Pancreas (tissue), 10 donors: Measurements from ENCODE around the gene FUT9. TPM values are rescaled to one million over a fixed set of nuclear protein-coding genes. Genes with fewer than 3 reads are reported as not detected.

ENCODE experiments used
- ATAC-seq, 4 donors: fragments of 200-7000 bp; cut with Tn5 transposase; one replicate each; pipeline versions ENCODE4 v1.8.0 to v1.9.1; 2020; ENCODE audit warnings: mild to moderate bottlenecking in 4 of 4, moderate library complexity in 4 of 4
- DNase-seq, 6 donors: peaks; one replicate each; pipeline ENCODE4 v3.0.0-alpha.2; 2020
- FAIRE-seq: peaks from 2 replicates; lab custom pipeline; 2012; peaks lifted over from hg19 to GRCh38; lab: Jason Lieb, UNC
- H3K27ac ChIP-seq, 4 donors: fragments of 200-600 bp; sonication (generic); 1 replicate in 3 of 4; 2 replicates in 1 of 4; pipeline versions ENCODE4 v1.5.0 to v1.8.0; 2020
- H3K27me3 ChIP-seq, 4 donors: fragments of 200-600 bp; one replicate each; pipeline ENCODE4 v1.8.0; 2021
- H3K36me3 ChIP-seq, 3 donors: fragments of 200-600 bp; sonication (generic) in 1 of 3; one replicate each; pipeline versions ENCODE4 v1.5.0 to v1.8.0; 2020 to 2021
- H3K4me1 ChIP-seq, 3 donors: fragments of 200-600 bp; one replicate each; pipeline ENCODE4 v1.8.0; 2021
- H3K4me3 ChIP-seq, 4 donors: fragments of 200-600 bp; sonication (generic) in 2 of 4; one replicate each; pipeline versions ENCODE4 v1.5.0 to v1.8.0; 2020 to 2021
- H3K9me3 ChIP-seq, 4 donors: fragments of 200-600 bp; one replicate each; pipeline ENCODE4 v1.8.0; 2021
- WGBS, 2 donors: extraction: QIAGEN DNeasy Blood & Tissue Kit; methylation state at CpG; one replicate each; pipeline ENCODE4 v1.1.7; 2013; 5-methylcytosine and 5-hydroxymethylcytosine counted together
- intact Hi-C, 3 donors: fragments of 100-400 bp; cut with DNase I; formaldehyde crosslinking; loops; one replicate each; pipeline versions ENCODE4 v1.11.1 to v1.14.2; 2022
- polyA plus RNA-seq, 2 donors: library from polyadenylated mRNA; stranded (reverse); fragments of 200-250 nt; gene quantifications; one replicate each; pipeline ENCODE4 v1.2.3, GENCODE V29; 2013
- total RNA-seq, 6 donors: library from RNA; stranded (reverse); fragmentation: NEBNext Ultra II Directional in 4 of 6; extraction: Animal tissue kit (Norgen Biotek cat#: 25700) in 4 of 6; gene quantifications; one replicate each; pipeline versions ENCODE4 v1.2.1 to v1.2.4, GENCODE V29; 2021 to 2023
- TF ChIP-seq, protein P1 (sequence below), 4 donors: fragments of 200-600 bp; sonication (generic) in 3 of 4; IDR thresholded peaks; one replicate each; pipeline versions ENCODE4 v1.5.0 to v1.8.0; 2021; ENCODE audit warnings: antibody characterized with exemption in 4 of 4
- donor health status: healthy with polysubstance abuse.
- donor health status: DM: no; HTN: no; CAD: no; lungs with moderate emphysema.
- donor health status: DM: no; HTN: no; CAD: no.
- donor health status: control.
- donor health status: control.
- donor health status: Bipolar disorder and iron deficiency.
- donor health status: DM: yes; HTN: yes; CAD: no.
- donor health status: DM: no; HTN: no; CAD: no.
- donor health status: DM: no; HTN: no; CAD: no.
- donor health status: DM: yes; HTN: yes; CAD: no.

Gene FUT9
- total and polyA plus RNA-seq, 8 donors, result 0.12 to 3.5 (median 1.2) TPM

GRCh38 chr6:96059586-96059985 lies 43.8 kb downstream of the FUT9 start:
- ATAC-seq, result no peak
- TF ChIP-seq, protein P1, sequence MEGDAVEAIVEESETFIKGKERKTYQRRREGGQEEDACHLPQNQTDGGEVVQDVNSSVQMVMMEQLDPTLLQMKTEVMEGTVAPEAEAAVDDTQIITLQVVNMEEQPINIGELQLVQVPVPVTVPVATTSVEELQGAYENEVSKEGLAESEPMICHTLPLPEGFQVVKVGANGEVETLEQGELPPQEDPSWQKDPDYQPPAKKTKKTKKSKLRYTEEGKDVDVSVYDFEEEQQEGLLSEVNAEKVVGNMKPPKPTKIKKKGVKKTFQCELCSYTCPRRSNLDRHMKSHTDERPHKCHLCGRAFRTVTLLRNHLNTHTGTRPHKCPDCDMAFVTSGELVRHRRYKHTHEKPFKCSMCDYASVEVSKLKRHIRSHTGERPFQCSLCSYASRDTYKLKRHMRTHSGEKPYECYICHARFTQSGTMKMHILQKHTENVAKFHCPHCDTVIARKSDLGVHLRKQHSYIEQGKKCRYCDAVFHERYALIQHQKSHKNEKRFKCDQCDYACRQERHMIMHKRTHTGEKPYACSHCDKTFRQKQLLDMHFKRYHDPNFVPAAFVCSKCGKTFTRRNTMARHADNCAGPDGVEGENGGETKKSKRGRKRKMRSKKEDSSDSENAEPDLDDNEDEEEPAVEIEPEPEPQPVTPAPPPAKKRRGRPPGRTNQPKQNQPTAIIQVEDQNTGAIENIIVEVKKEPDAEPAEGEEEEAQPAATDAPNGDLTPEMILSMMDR (IDR thresholded peaks at IDR 0.05), result no peak

DNA sequence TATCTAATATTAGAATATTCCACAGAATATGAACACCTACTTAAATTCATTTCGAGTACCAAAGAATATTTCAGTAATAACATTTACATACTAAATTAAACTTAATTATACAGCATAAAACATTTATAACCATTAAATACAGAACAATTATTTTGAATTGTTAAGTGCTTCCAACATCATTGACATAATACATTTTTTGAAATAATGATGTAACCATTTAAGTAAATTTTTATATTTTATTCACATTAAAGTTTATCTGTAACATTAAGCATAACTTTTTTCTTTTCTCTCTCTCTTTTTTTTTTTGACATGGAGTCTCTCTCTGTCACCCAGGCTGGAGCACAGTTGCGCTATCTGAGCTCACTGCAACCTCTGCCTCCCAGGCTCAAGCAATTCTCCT lies 44.5 kb downstream of the FUT9 start:
- WGBS, 2 donors, result 82 to 94% methylated on average over 2 of the region's 2 CpGs
- intact Hi-C loops, result no loop called here

More at GRCh38 chr6:96059586-96059985, 43.8 kb downstream of the FUT9 start:
- Histone ChIP-seq H3K36me3 (no peaks in the 10 kb centered on the region), H3K4me1 (peaks cover 0 to 4% (median 0%) of the 10 kb centered on the region in 3 donors), H3K4me3 (no peak overlapping the region), H3K27me3 (no peaks in the 10 kb centered on the region), H3K27ac (no peak overlapping the region), H3K9me3 (no peaks in the 10 kb centered on the region)
- FAIRE-seq (no peak), DNase-seq (no peak)
- 64 to 81% methylated on average over 1 of the region's 1 CpG for WGBS, 2 donors
- intact Hi-C loops, result no loop called here

GRCh38 chr6:96065213-96065612 lies 49.4 kb downstream of the FUT9 start:
- no peak overlapping the region for H3K4me3 ChIP-seq
- FAIRE-seq (no peak), ATAC-seq (no peak), DNase-seq (no peak)
- TF ChIP-seq, protein P1 (IDR thresholded peaks at IDR 0.05), result no peak
- H3K27me3 ChIP-seq, result no peaks in the 10 kb centered on the region
- no peak overlapping the region for H3K27ac ChIP-seq
- peaks cover 0 to 8% (median 0%) of the 10 kb centered on the region in 3 donors for H3K4me1 ChIP-seq
- no peaks in the 10 kb centered on the region for H3K36me3 ChIP-seq
- intact Hi-C loops, result no loop called here
- WGBS, 2 donors, result 51 to 62% methylated on average over 2 of the region's 2 CpGs
- no peaks in the 10 kb centered on the region for H3K9me3 ChIP-seq

More for the DNA sequence above, 44.5 kb downstream of the FUT9 start:
- H3K4me1 ChIP-seq, result peaks cover 0 to 5% (median 0%) of the 10 kb centered on the region in 3 donors
- no peaks in the 10 kb centered on the region for H3K36me3 ChIP-seq
- TF ChIP-seq, protein P1 (IDR thresholded peaks at IDR 0.05), result no peak
- ATAC-seq (no peak), FAIRE-seq (peak; percentile 63), DNase-seq (no peak)
- no peak overlapping the region for H3K27ac ChIP-seq
- H3K4me3 ChIP-seq, result no peak overlapping the region
- H3K27me3 ChIP-seq, result no peaks in the 10 kb centered on the region
- no peaks in the 10 kb centered on the region for H3K9me3 ChIP-seq

DNA sequence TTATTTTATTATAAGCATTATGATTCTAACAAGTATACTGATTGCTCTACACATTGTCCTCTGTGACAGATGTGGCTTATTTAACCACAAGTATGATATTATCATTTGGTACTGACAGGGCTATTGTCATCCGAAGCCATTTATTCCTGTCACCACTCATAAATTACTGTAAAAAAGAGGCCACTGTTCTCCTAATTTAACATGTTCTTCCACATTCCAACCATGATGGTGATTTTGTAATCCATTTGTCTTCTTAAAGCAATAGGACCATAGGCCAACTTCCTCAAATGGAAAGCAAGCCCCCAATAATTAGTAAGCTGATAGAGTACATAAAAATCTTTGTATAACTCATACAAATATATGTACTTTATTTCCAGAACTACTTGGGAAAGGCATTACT lies 50.6 kb downstream of the FUT9 start:
- no peak overlapping the region for H3K27ac ChIP-seq
- ATAC-seq, result no peak
- FAIRE-seq, result no peak
- H3K27me3 ChIP-seq, result no peaks in the 10 kb centered on the region
- H3K36me3 ChIP-seq, result no peaks in the 10 kb centered on the region
- no peak for DNase-seq
- H3K4me1 ChIP-seq, result peaks cover 0 to 8% (median 0%) of the 10 kb centered on the region in 3 donors
- 56 to 68% methylated on average over 1 of the region's 1 CpG for WGBS, 2 donors
- no peak overlapping the region for H3K4me3 ChIP-seq
- TF ChIP-seq, protein P1 (IDR thresholded peaks at IDR 0.05), result no peak
- no peaks in the 10 kb centered on the region for H3K9me3 ChIP-seq
- intact Hi-C loops, result no loop called here

DNA sequence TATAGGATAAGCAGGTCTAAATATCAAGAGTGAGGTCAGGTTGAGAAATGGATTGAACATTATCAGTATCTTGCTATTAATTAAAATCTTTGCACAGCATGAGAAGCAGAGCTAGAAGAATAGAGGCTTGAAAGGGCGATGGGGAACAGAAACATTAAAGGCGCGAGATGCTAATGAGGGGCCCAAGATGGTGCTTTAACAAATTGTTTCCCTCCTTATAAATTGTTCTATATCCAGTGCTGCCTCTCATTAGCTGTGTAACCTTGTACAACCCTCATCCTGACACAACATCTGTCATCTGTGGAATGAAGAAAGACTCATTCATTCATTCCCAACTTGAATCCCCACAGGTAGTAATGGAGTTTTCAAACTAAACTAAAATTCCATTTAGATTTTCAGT lies 57.8 kb downstream of the FUT9 start:
- ATAC-seq, result no peak
- Histone ChIP-seq H3K4me1 (no peaks in the 10 kb centered on the region), H3K27me3 (no peaks in the 10 kb centered on the region), H3K36me3 (no peaks in the 10 kb centered on the region), H3K27ac (no peak overlapping the region), H3K9me3 (no peaks in the 10 kb centered on the region), H3K4me3 (no peak overlapping the region)
- DNase-seq, result no peak
- TF ChIP-seq, protein P1 (IDR thresholded peaks at IDR 0.05), result no peak
- 99% methylated on average over 3 of the region's 3 CpGs for WGBS, 2 donors
- FAIRE-seq, result no peak
- intact Hi-C loops, result no loop called here
